ENCODE data around the gene JMJD1C.

Gene JMJD1C

DNA sequence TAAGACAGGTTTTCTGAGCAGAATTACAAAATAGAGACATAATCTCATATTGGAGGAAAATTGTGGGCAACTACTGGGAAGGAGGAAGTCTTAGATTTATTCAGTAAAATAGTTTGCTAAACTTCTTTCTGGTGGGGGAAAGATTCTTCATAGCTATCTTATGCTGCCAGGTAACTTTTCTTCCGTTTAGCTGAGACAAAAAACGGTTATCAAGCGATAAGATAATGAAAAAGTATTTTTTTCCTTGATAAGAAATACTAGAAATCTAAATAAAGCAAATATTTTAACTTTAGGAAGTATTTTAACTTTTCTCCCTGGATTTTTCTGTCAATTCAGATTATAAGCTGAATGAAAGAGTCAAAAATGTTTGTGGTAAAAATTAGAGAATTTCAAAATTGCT is 52.3 kb downstream of the JMJD1C start:
- TF ChIP-seq, protein P1, sequence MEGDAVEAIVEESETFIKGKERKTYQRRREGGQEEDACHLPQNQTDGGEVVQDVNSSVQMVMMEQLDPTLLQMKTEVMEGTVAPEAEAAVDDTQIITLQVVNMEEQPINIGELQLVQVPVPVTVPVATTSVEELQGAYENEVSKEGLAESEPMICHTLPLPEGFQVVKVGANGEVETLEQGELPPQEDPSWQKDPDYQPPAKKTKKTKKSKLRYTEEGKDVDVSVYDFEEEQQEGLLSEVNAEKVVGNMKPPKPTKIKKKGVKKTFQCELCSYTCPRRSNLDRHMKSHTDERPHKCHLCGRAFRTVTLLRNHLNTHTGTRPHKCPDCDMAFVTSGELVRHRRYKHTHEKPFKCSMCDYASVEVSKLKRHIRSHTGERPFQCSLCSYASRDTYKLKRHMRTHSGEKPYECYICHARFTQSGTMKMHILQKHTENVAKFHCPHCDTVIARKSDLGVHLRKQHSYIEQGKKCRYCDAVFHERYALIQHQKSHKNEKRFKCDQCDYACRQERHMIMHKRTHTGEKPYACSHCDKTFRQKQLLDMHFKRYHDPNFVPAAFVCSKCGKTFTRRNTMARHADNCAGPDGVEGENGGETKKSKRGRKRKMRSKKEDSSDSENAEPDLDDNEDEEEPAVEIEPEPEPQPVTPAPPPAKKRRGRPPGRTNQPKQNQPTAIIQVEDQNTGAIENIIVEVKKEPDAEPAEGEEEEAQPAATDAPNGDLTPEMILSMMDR (conservative IDR thresholded peaks at IDR 0.05), result no peak
- TF ChIP-seq ZFX (IDR thresholded peaks at IDR 0.05), result no peak
- H3K27ac ChIP-seq, result no peak overlapping the region

DNA sequence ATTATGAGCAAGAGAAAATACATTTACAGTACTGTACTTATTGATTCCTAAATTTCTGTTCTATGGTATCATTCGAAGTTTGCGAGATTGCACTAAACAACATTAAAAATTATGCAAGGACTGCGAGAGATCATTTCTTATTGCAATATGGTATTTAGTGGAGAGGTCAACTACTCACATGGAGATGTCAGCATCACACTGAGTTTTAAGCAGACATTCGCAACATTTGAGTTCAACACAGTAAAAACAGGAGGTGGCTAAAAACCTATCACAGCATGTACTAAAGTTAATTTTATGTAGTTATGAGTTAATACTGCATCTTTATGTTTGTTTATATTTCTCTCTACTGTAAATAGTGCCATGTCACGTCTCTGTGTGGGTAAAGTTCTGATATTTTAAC is 53.5 kb downstream of the JMJD1C start:
- H3K27ac ChIP-seq, result no peak overlapping the region
- TF ChIP-seq ZFX (IDR thresholded peaks at IDR 0.05), result no peak
- TF ChIP-seq, protein P1 (conservative IDR thresholded peaks at IDR 0.05), result no peak

DNA sequence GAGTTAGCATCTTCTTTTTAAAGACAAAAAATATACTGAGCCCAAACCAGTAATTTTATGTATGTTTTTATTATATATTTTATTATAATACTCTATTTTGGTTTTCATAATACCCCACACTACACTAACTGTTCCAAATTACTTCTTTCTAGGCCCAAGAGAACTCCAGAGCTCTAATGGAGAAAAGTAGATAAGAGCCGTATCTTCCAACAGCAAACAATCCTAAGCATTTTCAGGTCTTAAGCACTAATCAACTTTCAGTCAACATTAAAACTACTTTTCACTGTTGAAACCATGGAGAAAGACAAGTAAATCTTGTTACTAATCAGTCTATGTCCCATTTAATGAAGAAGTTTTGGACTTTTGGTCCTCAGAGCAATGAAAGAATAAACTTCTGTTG is 55.1 kb downstream of the JMJD1C start:
- TF ChIP-seq, protein P1 (conservative IDR thresholded peaks at IDR 0.05), result no peak
- no peak for TF ChIP-seq ZFX (IDR thresholded peaks at IDR 0.05)
- H3K27ac ChIP-seq, result no peak overlapping the region

DNA sequence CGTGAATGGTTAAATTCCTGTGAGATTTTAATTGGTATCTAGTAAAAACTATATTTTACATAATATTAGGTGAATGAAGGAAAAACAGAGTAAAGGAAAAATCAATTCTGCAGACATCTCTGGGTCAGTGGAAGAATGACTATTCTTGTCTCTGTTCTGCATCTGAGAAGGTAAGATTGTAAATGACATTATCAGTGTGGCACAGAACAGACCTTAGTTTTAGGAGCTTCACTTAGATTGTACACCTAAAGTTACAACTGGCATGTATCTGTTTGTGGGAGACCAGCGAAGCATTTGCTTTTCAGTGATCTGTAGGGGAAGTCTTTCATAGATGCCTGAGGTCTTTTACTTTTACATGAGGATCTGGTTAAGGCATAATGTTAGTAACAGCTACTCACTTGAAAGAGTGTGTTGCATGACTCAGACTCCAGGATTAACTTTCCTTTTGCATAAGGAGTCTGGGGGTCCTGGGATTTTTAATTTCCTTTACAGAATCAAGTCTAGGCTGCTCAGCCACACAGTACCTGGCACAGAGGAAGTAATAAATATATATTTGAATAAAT is 56.2 kb downstream of the JMJD1C start:
- TF ChIP-seq, protein P1 (conservative IDR thresholded peaks at IDR 0.05), result no peak
- TF ChIP-seq ZFX (IDR thresholded peaks at IDR 0.05), result no peak
- no peak overlapping the region for H3K27ac ChIP-seq

DNA sequence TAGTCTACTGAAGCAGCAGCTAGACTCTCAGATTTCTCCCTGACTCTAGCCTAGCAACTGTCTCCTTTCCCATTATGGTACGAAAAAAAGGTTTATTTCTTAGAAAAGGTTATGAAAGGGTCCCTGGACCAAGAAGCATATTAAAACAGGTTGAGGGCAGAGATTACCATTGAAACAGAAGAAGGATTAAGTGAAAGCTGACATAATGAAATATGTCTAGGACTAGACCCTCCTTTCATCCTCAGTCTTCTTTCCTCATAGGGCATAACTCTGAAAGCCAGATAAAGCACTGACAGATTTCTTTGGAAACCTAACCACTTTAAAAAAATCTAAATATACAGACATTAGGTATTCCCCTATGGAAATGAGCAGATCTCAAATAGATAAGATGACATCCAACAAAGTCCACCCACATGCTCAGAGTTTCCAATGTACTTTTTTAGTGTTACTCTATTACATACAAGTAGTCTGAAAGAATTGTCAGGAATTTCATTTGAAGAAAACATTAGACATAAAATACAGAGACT is 58.6 kb downstream of the JMJD1C start:
- no peak overlapping the region for H3K27ac ChIP-seq
- TF ChIP-seq ZFX (IDR thresholded peaks at IDR 0.05), result no peak
- TF ChIP-seq, protein P1 (conservative IDR thresholded peaks at IDR 0.05), result no peak

DNA sequence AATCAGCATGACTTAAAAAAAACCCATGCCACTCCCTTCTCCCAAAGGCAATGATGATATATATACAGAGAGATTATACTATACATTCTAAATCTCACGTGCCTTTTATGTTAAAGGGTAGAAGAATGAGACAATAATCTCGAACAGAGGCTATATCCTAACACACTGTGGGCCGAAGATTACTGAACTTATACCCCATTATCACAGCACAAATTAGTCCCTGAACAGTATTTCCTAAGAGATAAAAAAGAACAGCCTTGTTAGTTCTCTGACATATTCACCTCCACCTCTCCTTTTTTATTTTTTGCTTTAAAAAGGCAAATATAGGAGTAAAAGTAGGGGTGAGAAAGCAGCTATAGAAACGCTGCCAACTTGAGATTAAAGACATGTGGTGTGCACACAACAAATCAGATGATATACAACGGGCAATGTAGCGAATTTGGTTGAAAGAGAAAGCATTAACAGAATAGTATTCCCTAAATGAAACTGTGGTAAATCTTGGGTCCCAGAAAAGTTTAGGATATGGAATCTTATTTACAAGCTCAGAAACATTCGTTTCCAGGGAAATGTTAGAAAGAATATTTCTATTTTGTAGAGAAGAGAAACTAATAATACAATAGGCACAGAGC is 69.5 kb downstream of the JMJD1C start:
- TF ChIP-seq, protein P1 (conservative IDR thresholded peaks at IDR 0.05), result no peak
- no peak for TF ChIP-seq ZFX (IDR thresholded peaks at IDR 0.05)
- no peak overlapping the region for H3K27ac ChIP-seq

DNA sequence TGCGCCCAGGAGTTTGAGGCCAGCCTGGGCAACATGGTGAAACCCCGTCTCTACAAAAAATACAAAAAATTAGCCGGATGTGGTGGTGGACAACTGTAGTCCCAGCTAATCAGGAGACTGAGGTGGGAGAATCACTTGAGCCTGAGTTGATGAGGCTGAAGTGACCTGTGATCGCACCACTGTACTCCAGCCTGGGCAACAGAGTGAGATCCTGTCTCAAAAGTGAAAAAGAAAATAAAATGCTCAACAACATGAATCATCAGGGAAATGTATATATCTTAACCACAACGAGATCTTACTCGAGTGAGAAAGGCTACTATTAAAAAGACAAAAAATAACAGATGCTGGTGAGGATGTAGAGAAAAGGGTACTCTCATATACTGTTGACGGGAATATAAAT is 72.7 kb downstream of the JMJD1C start:
- TF ChIP-seq, protein P1 (conservative IDR thresholded peaks at IDR 0.05), result no peak
- no peak for TF ChIP-seq ZFX (IDR thresholded peaks at IDR 0.05)
- H3K27ac ChIP-seq, result no peak overlapping the region

Data from C4-2B (cell line).